ENCODE results near the gene ALKBH5. TPM values are rescaled to one million over a fixed set of nuclear protein-coding genes. Genes with fewer than 3 reads are reported as not detected.

ALKBH5 gene
- polyA plus RNA-seq, 1 of the 3 experiments (the other 2 are of a cell fraction) = 41.0 TPM

DNA sequence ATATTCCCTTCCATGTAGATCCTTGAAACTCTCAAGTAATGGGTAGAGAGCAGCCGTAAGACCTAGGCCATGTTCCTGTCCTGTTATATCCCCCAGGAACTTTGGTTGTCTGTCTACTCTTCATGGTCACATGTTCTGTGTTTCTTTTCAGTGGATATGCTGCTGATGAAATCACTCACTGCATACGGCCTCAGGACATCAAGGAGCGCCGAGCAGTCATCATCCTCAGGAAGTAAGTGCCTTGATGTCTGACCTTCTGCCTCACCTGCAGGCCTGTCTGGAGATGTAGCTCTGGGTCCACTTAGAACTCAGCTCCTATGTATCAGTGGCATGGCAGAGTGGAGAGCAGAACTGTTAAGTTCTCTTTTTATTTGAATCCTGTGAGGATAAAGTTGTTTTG lies 11.2 kb downstream of the ALKBH5 start:
- Histone ChIP-seq H3K4me1 (ENCODE audit: control insufficient read depth in 1 of 2, insufficient read depth in 2 of 2, low read depth in 1 of 2, low read length in 1 of 2) (peaks cover 0 to 19% of the 10 kb centered on the region in 2 experiments; a peak in 2 of 4 replicates), H3K4me2 (no peak overlapping the region), H2AFZ (ENCODE audit: low read depth) (no peak overlapping the region), H3K27ac (ENCODE audit: low read depth in 2 of 2, low read length in 1 of 2) (no peak overlapping the region), H3K79me2 (ENCODE audit: insufficient read depth) (peaks cover 98% of the 10 kb centered on the region), H3K36me3 (replicated peaks in 1 of 2; ENCODE audit: control insufficient read depth in 1 of 2, insufficient read depth in 2 of 2, low read length in 1 of 2) (peaks cover 44 to 51% of the 10 kb centered on the region in 2 experiments), H3K9me2 (no peaks in the 10 kb centered on the region), H4K20me1 (ENCODE audit: insufficient read depth) (peaks cover 82% of the 10 kb centered on the region), H3K4me3 (ENCODE audit: low read depth in 2 of 2, low read length in 1 of 2) (no peak overlapping the region), H3K9me3 (no peaks in the 10 kb centered on the region), H3K27me3 (ENCODE audit: insufficient read depth) (no peaks in the 10 kb centered on the region), H3K9ac (no peak overlapping the region), H3F3A (replicated peaks; ENCODE audit: insufficient read depth) (no peaks in the 10 kb centered on the region)
- DNase-seq = no peak
- ChIA-PET CTCF (no interaction called here), POLR2A (no interaction called here)
- WGBS (ENCODE audit: low lambda C conversion rate) = 78% methylated on average over 4 of the region's 4 CpGs
- no peak for TF ChIP-seq REST (IDR thresholded peaks at IDR 0.05; ENCODE audit: low read depth, low read length)
- no peak for TF ChIP-seq MXI1 (IDR thresholded peaks at IDR 0.05; ENCODE audit: low read depth, low read length)
- TF ChIP-seq RFX5 (IDR thresholded peaks at IDR 0.05; ENCODE audit: low read length) = no peak
- no peak for TF ChIP-seq FOXJ3 (CRISPR knock-in tag; IDR thresholded peaks at IDR 0.05)
- no peak for TF ChIP-seq FOSL2 (IDR thresholded peaks at IDR 0.05; ENCODE audit: borderline replicate concordance, low read depth)
- TF ChIP-seq CHD2 (IDR thresholded peaks at IDR 0.05; ENCODE audit: low read length, partially characterized antibody) = no peak
- TF ChIP-seq, protein P1, sequence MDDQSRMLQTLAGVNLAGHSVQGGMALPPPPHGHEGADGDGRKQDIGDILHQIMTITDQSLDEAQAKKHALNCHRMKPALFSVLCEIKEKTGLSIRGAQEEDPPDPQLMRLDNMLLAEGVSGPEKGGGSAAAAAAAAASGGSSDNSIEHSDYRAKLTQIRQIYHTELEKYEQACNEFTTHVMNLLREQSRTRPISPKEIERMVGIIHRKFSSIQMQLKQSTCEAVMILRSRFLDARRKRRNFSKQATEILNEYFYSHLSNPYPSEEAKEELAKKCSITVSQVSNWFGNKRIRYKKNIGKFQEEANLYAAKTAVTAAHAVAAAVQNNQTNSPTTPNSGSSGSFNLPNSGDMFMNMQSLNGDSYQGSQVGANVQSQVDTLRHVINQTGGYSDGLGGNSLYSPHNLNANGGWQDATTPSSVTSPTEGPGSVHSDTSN (IDR thresholded peaks at IDR 0.05) = no peak
- TF ChIP-seq RAD21 (IDR thresholded peaks at IDR 0.05; ENCODE audit: low read length) = no peak
- no peak for TF ChIP-seq FOXM1 (IDR thresholded peaks at IDR 0.05; ENCODE audit: low read depth)

GRCh38 chr17:18195246-18195645 lies 11.6 kb downstream of the ALKBH5 start:
- POLR2A ChIA-PET = no interaction called here
- H3K27me3 ChIP-seq (ENCODE audit: insufficient read depth) = no peaks in the 10 kb centered on the region
- no peak overlapping the region for H2AFZ ChIP-seq (ENCODE audit: low read depth)
- no peak overlapping the region for H3K4me2 ChIP-seq
- no peaks in the 10 kb centered on the region for H3F3A ChIP-seq (replicated peaks; ENCODE audit: insufficient read depth)
- no peak overlapping the region for H3K9ac ChIP-seq
- no peak overlapping the region for H3K4me3 ChIP-seq (ENCODE audit: low read depth in 2 of 2, low read length in 1 of 2)
- H4K20me1 ChIP-seq (ENCODE audit: insufficient read depth) = peaks cover 82% of the 10 kb centered on the region
- TF ChIP-seq RAD21 (IDR thresholded peaks at IDR 0.05; ENCODE audit: low read length) (no peak), GABPA (IDR thresholded peaks at IDR 0.05; ENCODE audit: low read depth) (no peak), ZBTB33 (IDR thresholded peaks at IDR 0.05; ENCODE audit: borderline replicate concordance, low read depth) (no peak)
- H3K36me3 ChIP-seq (replicated peaks in 1 of 2; ENCODE audit: control insufficient read depth in 1 of 2, insufficient read depth in 2 of 2, low read length in 1 of 2) = peaks cover 42 to 51% of the 10 kb centered on the region in 2 experiments
- H3K9me2 ChIP-seq = no peaks in the 10 kb centered on the region
- no peak overlapping the region for H3K27ac ChIP-seq (ENCODE audit: low read depth in 2 of 2, low read length in 1 of 2)
- H3K79me2 ChIP-seq (ENCODE audit: insufficient read depth) = peaks cover 98% of the 10 kb centered on the region
- peaks cover 0 to 15% of the 10 kb centered on the region in 2 experiments; a peak in 2 of 4 replicates for H3K4me1 ChIP-seq (ENCODE audit: control insufficient read depth in 1 of 2, insufficient read depth in 2 of 2, low read depth in 1 of 2, low read length in 1 of 2)
- no peaks in the 10 kb centered on the region for H3K9me3 ChIP-seq
- CTCF ChIA-PET = no interaction called here
- 91% methylated on average over 5 of the region's 5 CpGs for WGBS (ENCODE audit: low lambda C conversion rate)
- DNase-seq = no peak
